Stimulated activated CD4-positive, alpha-beta T cell treated with anti-CD3 and anti-CD28 coated beads, Interleukin-4, amount 100 ng/mL, for 24 hours (primary cell): ENCODE results near the gene WSB2.

Experiments used
- DNase-seq: peaks from one replicate; pipeline ENCODE4 v3.0.0-alpha.2; 2020

Gene WSB2

GRCh38 chr12:117985182-117985581 is 75.8 kb downstream of the WSB2 start:
- no peak for DNase-seq
